GM18873 (cell line): Measurements from ENCODE around the gene MAGI1.
A peak's percentile ranks its signal among the peaks of the same experiment; 100 is the strongest.
"Not testable (repeated sequence)": the region's sequence is repeated elsewhere in the genome, so short reads cannot be mapped to it uniquely, and the experiment has no call there.

Experiments used
- ATAC-seq: cut with Tn5 transposase; IDR thresholded peaks from one replicate; pipeline ENCODE4 v1.9.1; 2021; ENCODE audit warnings: mild to moderate bottlenecking, moderate library complexity, moderate number of reproducible peaks; ENCODE audit not compliant: unreplicated experiment, low FRiP score

Gene MAGI1

GRCh38 chr3:65733459-65733858, 305.3 kb downstream of the MAGI1 start:
- no peak for ATAC-seq

- peak; percentile 87 for ATAC-seq
These were observed 306.4 kb downstream of the MAGI1 start for GRCh38 chr3:65732051-65732935.

GRCh38 chr3:65730449-65730848, 308.3 kb downstream of the MAGI1 start:
- ATAC-seq = no peak

GRCh38 chr3:65729973-65730372, 308.7 kb downstream of the MAGI1 start:
- no peak for ATAC-seq

GRCh38 chr3:65729555-65729954, 309.2 kb downstream of the MAGI1 start:
- no peak for ATAC-seq

- ATAC-seq = no peak
These were observed 310.6 kb downstream of the MAGI1 start for GRCh38 chr3:65728138-65728537.

- ATAC-seq = no peak
These were observed 314.7 kb downstream of the MAGI1 start for GRCh38 chr3:65723985-65724384.

GRCh38 chr3:65723011-65723410, 315.7 kb downstream of the MAGI1 start:
- ATAC-seq = no peak

GRCh38 chr3:65720989-65721737, 317.6 kb downstream of the MAGI1 start:
- no peak for ATAC-seq

- not testable (repeated sequence) for ATAC-seq
These were observed 319.1 kb downstream of the MAGI1 start for GRCh38 chr3:65719639-65720038.

- no peak for ATAC-seq
These were observed 320.9 kb downstream of the MAGI1 start for GRCh38 chr3:65717676-65718346.

GRCh38 chr3:65716071-65716751, 322.5 kb downstream of the MAGI1 start:
- ATAC-seq = no peak

- ATAC-seq = no peak
These were observed 324.6 kb downstream of the MAGI1 start for GRCh38 chr3:65714134-65714533.

GRCh38 chr3:65713016-65713415, 325.7 kb downstream of the MAGI1 start:
- no peak for ATAC-seq

- ATAC-seq = no peak
These were observed 326.6 kb downstream of the MAGI1 start for GRCh38 chr3:65712140-65712539.

GRCh38 chr3:65706776-65707568, 331.7 kb downstream of the MAGI1 start:
- ATAC-seq = no peak

GRCh38 chr3:65706301-65706700, 332.4 kb downstream of the MAGI1 start:
- no peak for ATAC-seq

GRCh38 chr3:65703820-65704219, 334.9 kb downstream of the MAGI1 start:
- no peak for ATAC-seq

- ATAC-seq = no peak
These were observed 335.7 kb downstream of the MAGI1 start for GRCh38 chr3:65703026-65703425.

- ATAC-seq = no peak
These were observed 336.5 kb downstream of the MAGI1 start for GRCh38 chr3:65702202-65702601.
